Naive B cell (primary cell): ENCODE data around the gene SAMSN1. TPM values are rescaled to one million over a fixed set of nuclear protein-coding genes. Genes with fewer than 3 reads are reported as not detected.

Source experiments
- ATAC-seq, 2 donors: fragments of 150-1000 bp; cut with Tn5 transposase; 2 replicates each; pipeline ENCODE4 v1.10.0; 2021; ENCODE audit warnings: low read depth in 2 of 2, mild to moderate bottlenecking in 2 of 2, moderate library complexity in 2 of 2
- DNase-seq: peaks from one replicate; pipeline ENCODE4 v3.0.0; 2022
- H3K27ac Mint-ChIP-seq, 6 donors: one replicate each; pipeline ENCODE4 v1.8.0; 2020 to 2022; ENCODE audit warnings: mild to moderate bottlenecking in 6 of 6, mixed read lengths in 6 of 6, moderate library complexity in 5 of 6, inconsistent platforms in 2 of 6
- H3K27me3 Mint-ChIP-seq, 3 donors: one replicate each; pipeline ENCODE4 v1.8.0; 2021 to 2022; ENCODE audit warnings: mixed read lengths in 3 of 3, mild to moderate bottlenecking in 1 of 3
- H3K36me3 Mint-ChIP-seq, 2 donors: one replicate each; pipeline ENCODE4 v1.8.0; 2020 to 2022; ENCODE audit warnings: mixed read lengths in 2 of 2, inconsistent platforms in 1 of 2, mild to moderate bottlenecking in 1 of 2
- H3K4me1 Mint-ChIP-seq, 3 donors: one replicate each; pipeline ENCODE4 v1.8.0; 2020 to 2022; ENCODE audit warnings: mixed read lengths in 3 of 3, inconsistent platforms in 1 of 3, mild to moderate bottlenecking in 1 of 3, moderate library complexity in 1 of 3
- H3K4me3 Mint-ChIP-seq, 8 donors: one replicate each; pipeline ENCODE4 v1.8.0; 2020 to 2022; ENCODE audit warnings: mild to moderate bottlenecking in 8 of 8, mixed read lengths in 8 of 8, moderate library complexity in 8 of 8, inconsistent platforms in 2 of 8
- H3K9me3 Mint-ChIP-seq, 7 donors: one replicate each; pipeline ENCODE4 v1.8.0; 2020 to 2022; ENCODE audit warnings: mixed read lengths in 7 of 7, mild to moderate bottlenecking in 5 of 7, inconsistent platforms in 2 of 7, moderate library complexity in 1 of 7
- polyA plus RNA-seq, 6 donors: library from polyadenylated mRNA; unstranded; fragments of 300-500 nt; fragmentation: Illumina TruSeq; gene quantifications; one replicate each; pipeline ENCODE4 v1.2.3, GENCODE V29; 2021; ENCODE audit warnings: low read depth in 6 of 6

The SAMSN1 gene
- polyA plus RNA-seq, 6 donors from 2014 or later: 4.0 to 19.6 (median 6.0) TPM

DNA sequence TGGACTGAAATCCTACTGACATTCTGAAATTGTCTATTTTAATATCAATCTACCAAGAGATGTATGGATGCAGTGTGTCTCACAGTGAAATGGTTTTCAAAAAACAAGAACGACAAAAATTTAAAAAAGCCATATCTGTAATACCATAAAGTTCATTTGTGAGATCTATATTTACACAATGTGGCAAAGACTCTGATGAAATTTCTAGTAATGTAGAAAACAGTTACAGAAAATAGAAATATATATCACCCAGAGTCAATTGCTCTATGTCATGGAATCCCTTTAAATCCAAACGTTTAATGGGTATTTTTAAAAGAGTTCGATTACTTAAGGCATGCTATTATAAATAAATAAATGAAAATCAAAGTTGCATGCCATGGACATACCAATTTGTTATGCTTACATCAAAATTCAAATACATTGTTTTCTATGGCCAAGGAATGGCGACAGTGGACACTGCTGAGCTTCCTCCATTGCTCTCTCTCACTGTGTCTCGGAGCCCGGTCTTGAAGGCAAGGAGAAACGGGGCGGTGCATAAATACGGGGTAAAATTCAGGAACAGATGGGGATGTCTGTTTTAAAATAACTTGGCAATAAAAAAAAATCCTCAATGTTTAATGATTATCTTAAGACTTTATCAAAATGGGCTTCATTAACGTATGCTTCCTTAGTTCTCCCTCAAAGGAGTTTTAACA is 37.0 kb upstream of the SAMSN1 start:
- Mint-ChIP-seq H3K4me3 (no peak overlapping the region), H3K36me3 (no peaks in the 10 kb centered on the region), H3K27ac (no peak overlapping the region), H3K9me3 (no peaks in the 10 kb centered on the region), H3K27me3 (no peaks in the 10 kb centered on the region), H3K4me1 (peaks cover 0 to 4% (median 0%) of the 10 kb centered on the region in 3 donors)
- DNase-seq (no peak), ATAC-seq (no peak)

DNA sequence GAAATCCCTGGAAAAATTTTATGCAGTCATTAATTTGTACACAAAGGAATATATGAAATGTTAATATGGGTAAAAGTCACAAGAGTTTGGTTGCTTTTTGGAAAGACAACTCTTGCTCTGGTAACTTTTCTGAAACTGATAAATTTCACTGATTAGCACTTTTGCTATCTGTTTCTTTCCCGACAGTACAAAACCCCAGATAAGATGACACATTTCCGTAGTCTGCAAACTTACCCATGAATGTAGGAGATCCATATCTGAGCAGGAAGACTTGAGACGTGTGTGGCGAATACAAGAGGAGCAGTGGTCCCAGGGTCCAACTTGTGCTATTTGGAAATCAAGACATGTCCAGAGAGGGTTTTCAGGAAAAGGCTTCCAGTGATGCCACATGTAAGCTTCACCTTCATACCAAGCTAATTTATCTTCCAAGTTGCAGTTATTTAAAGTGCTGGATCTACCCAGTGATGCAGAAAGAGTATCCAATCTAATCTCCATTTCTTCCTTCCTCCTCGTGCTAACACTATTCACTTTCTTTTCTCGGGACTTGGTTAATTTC is 35.9 kb upstream of the SAMSN1 start:
- DNase-seq: no peak
- H3K36me3 Mint-ChIP-seq: no peaks in the 10 kb centered on the region
- no peak overlapping the region for H3K27ac Mint-ChIP-seq
- ATAC-seq: no peak
- H3K27me3 Mint-ChIP-seq: no peaks in the 10 kb centered on the region
- no peak overlapping the region for H3K4me3 Mint-ChIP-seq
- H3K4me1 Mint-ChIP-seq: peaks cover 0 to 5% (median 0%) of the 10 kb centered on the region in 3 donors
- no peaks in the 10 kb centered on the region for H3K9me3 Mint-ChIP-seq

- ATAC-seq (no peak), DNase-seq (no peak)
- H3K27me3 Mint-ChIP-seq: no peaks in the 10 kb centered on the region
- no peaks in the 10 kb centered on the region for H3K36me3 Mint-ChIP-seq
- H3K27ac Mint-ChIP-seq: peak overlapping the region in 1 of 6 donors; percentile 23
- no peaks in the 10 kb centered on the region for H3K9me3 Mint-ChIP-seq
- no peak overlapping the region for H3K4me3 Mint-ChIP-seq
- peaks cover 0 to 22% (median 4%) of the 10 kb centered on the region in 3 donors for H3K4me1 Mint-ChIP-seq
These were observed 27.1 kb upstream of the SAMSN1 start for GRCh38 chr21:14573244-14573643.

- peaks cover 0 to 25% (median 4%) of the 10 kb centered on the region in 3 donors for H3K4me1 Mint-ChIP-seq
- DNase-seq (no peak), ATAC-seq (no peak)
- H3K4me3 Mint-ChIP-seq: no peak overlapping the region
- no peaks in the 10 kb centered on the region for H3K36me3 Mint-ChIP-seq
- no peak overlapping the region for H3K27ac Mint-ChIP-seq
- no peaks in the 10 kb centered on the region for H3K27me3 Mint-ChIP-seq
- no peaks in the 10 kb centered on the region for H3K9me3 Mint-ChIP-seq
These were observed 26.2 kb upstream of the SAMSN1 start for GRCh38 chr21:14572204-14572780.

GRCh38 chr21:14569868-14570267 is 23.8 kb upstream of the SAMSN1 start:
- Mint-ChIP-seq H3K27ac (no peak overlapping the region), H3K27me3 (no peaks in the 10 kb centered on the region), H3K4me3 (no peak overlapping the region), H3K9me3 (no peaks in the 10 kb centered on the region), H3K36me3 (no peaks in the 10 kb centered on the region), H3K4me1 (peaks cover 0 to 28% (median 0%) of the 10 kb centered on the region in 3 donors)
- DNase-seq (no peak), ATAC-seq (no peak)

DNA sequence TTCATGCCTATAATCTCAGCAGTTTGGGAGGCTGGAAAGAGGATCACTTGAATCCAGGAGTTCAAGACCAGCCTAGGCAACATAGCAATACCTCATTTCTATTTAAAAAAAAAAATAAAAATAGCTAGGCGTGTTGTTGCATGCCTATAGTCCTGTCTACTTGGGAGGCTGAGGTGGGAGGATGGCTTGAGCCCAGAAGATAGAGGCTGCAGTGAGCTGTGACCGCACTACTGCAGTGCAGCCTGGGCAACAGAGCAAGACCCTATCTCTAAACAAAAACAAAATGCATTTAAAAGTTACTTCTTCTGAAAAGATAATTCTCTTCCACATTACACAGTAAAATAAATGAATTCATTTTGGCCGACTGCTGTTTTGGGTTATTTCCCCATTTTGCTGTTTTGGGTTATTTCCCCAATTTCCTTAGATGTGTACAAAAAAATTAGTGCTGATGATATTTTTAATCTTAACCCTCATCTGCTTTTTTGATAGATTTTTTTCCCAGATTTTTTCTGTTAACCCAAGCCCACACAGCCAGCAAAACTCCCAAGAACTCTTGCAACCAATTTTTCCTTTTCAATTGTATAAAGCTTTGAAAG is 23.0 kb upstream of the SAMSN1 start:
- DNase-seq: no peak
- peaks cover 0 to 28% (median 0%) of the 10 kb centered on the region in 3 donors for H3K4me1 Mint-ChIP-seq
- H3K27ac Mint-ChIP-seq: peak overlapping the region in 1 of 6 donors; percentile 17
- H3K27me3 Mint-ChIP-seq: no peaks in the 10 kb centered on the region
- ATAC-seq: peak; percentile 27 to 50
- no peaks in the 10 kb centered on the region for H3K36me3 Mint-ChIP-seq
- no peaks in the 10 kb centered on the region for H3K9me3 Mint-ChIP-seq
- H3K4me3 Mint-ChIP-seq: peak overlapping the region in 1 of 8 donors; percentile 45

GRCh38 chr21:14567331-14568279 is 21.5 kb upstream of the SAMSN1 start:
- no peak for ATAC-seq
- no peaks in the 10 kb centered on the region for H3K27me3 Mint-ChIP-seq

DNA sequence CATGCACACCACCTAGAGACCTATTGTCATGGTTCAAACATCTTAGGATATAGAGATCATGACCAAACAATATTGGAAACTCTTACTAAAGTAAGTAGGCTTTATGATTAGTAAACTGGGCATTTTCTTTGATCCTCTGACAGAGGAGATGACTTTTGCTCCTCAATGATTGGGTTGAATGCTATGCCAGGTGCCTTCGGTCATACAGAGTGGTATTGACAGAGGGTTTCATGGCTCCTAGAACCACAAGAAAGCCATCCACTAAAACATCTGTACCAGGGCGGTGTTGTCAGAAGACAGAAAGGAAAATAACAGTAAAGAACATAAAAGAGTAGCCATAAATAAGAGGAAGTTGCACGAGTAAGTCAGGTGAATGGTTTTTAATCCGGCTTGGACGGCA is 20.8 kb upstream of the SAMSN1 start:
- H3K4me3 Mint-ChIP-seq: no peak overlapping the region
- ATAC-seq (no peak), DNase-seq (no peak)
- peak overlapping the region in 2 of 6 donors; percentile 51 to 53 for H3K27ac Mint-ChIP-seq
- no peaks in the 10 kb centered on the region for H3K27me3 Mint-ChIP-seq
- H3K9me3 Mint-ChIP-seq: no peaks in the 10 kb centered on the region
- H3K36me3 Mint-ChIP-seq: no peaks in the 10 kb centered on the region
- peaks cover 0 to 23% (median 0%) of the 10 kb centered on the region in 3 donors for H3K4me1 Mint-ChIP-seq

More at GRCh38 chr21:14567331-14568279, 21.5 kb upstream of the SAMSN1 start:
- Mint-ChIP-seq H3K4me1 (peaks cover 0 to 23% (median 0%) of the 10 kb centered on the region in 3 donors), H3K4me3 (no peak overlapping the region), H3K9me3 (no peaks in the 10 kb centered on the region), H3K36me3 (no peaks in the 10 kb centered on the region), H3K27ac (peak overlapping the region in 1 of 6 donors; percentile 34)
- no peak for DNase-seq

DNA sequence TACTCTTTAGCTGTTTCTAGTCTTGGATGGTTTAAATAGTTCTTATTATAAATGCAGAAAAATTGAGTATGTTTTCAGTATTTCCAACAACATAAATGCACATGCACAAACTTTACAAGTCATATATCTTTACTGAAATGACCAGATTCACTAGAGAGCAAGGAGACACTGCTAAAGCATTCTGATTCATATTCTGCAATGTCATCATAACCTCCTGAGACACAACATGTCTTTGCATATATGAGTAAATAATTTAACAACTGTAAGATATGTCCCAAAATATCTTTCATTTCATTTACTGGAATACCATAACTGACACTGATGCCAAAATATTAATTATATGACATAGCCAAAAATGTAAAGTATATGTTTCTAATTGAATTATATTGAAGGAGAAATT is 16.8 kb upstream of the SAMSN1 start:
- ATAC-seq: no peak
- no peak for DNase-seq
- H3K9me3 Mint-ChIP-seq: peaks cover 2 to 7% (median 4%) of the 10 kb centered on the region in 7 donors
- H3K36me3 Mint-ChIP-seq: peaks cover 0 to 4% of the 10 kb centered on the region in 2 donors
- no peaks in the 10 kb centered on the region for H3K27me3 Mint-ChIP-seq
- H3K4me3 Mint-ChIP-seq: no peak overlapping the region
- no peak overlapping the region for H3K27ac Mint-ChIP-seq
- H3K4me1 Mint-ChIP-seq: peaks cover 4 to 22% (median 4%) of the 10 kb centered on the region in 3 donors

DNA sequence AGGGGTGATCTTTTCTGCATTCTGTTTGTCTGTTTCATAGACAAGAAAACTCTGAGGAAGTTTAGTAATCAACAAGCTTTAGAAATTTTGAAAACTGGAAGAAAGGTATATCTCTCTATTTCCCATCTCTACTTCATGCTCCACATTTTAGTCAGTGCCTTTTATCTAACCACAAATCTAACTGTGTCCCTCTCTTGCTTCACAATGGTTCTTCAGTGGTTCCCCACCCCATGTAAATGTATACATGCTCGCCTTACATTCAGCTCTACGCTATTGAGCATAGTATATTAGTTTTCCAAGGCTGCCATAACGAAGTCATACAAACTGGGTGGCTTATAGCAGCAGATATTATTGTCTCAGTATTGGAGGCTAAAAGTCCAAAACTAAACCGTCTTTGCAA is 14.4 kb upstream of the SAMSN1 start:
- Mint-ChIP-seq H3K27ac (peak overlapping the region in 1 of 6 donors; percentile 52), H3K4me1 (peaks cover 20 to 38% (median 22%) of the 10 kb centered on the region in 3 donors), H3K9me3 (peaks cover 2 to 7% (median 4%) of the 10 kb centered on the region in 7 donors), H3K27me3 (no peaks in the 10 kb centered on the region), H3K36me3 (peaks cover 0 to 4% of the 10 kb centered on the region in 2 donors), H3K4me3 (no peak overlapping the region)
- DNase-seq (no peak), ATAC-seq (no peak)

GRCh38 chr21:14560139-14560538 is 14.0 kb upstream of the SAMSN1 start:
- Mint-ChIP-seq H3K27me3 (no peaks in the 10 kb centered on the region), H3K36me3 (peaks cover 0 to 4% of the 10 kb centered on the region in 2 donors), H3K4me1 (peaks cover 22 to 43% (median 23%) of the 10 kb centered on the region in 3 donors), H3K27ac (peak overlapping the region in 2 of 6 donors; percentile 18 to 52), H3K4me3 (no peak overlapping the region), H3K9me3 (peaks cover 2 to 7% (median 4%) of the 10 kb centered on the region in 7 donors)
- DNase-seq (no peak), ATAC-seq (no peak)

DNA sequence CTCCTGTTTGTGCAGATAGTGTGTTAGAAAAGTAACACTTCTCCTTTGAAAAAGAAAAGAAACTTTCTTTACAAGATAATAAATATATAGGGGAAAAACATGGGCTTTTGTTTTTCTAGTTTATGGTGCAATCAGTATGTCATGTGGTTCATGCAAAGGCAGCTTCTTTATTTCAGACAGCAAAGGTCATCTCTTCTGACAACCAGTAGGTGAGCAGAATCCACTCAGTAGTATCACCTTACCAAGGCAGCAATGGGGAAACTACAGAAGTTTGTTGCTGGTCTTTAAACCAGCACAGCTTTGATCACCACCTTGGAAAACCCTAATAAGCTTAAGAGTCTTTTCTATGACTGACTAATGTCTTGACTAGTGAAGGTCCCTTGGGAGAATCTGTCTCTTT is 13.0 kb upstream of the SAMSN1 start:
- H3K36me3 Mint-ChIP-seq: peaks cover 0 to 4% of the 10 kb centered on the region in 2 donors
- DNase-seq: no peak
- H3K4me3 Mint-ChIP-seq: peak overlapping the region in 1 of 8 donors; percentile 12
- H3K4me1 Mint-ChIP-seq: peaks cover 22 to 51% (median 30%) of the 10 kb centered on the region in 3 donors
- peak in 1 of 2 donors; percentile 26 for ATAC-seq
- H3K27ac Mint-ChIP-seq: peak overlapping the region in 2 of 6 donors; percentile 19 to 21
- no peaks in the 10 kb centered on the region for H3K27me3 Mint-ChIP-seq
- H3K9me3 Mint-ChIP-seq: peaks cover 2 to 7% (median 4%) of the 10 kb centered on the region in 7 donors
